HCEC 1CT (cell line): ENCODE measurements around the gene GFAP.

Experiments used
- DNase-seq: peaks from one replicate; pipeline ENCODE4 v3.0.0-alpha.2; 2017

Gene GFAP

DNA sequence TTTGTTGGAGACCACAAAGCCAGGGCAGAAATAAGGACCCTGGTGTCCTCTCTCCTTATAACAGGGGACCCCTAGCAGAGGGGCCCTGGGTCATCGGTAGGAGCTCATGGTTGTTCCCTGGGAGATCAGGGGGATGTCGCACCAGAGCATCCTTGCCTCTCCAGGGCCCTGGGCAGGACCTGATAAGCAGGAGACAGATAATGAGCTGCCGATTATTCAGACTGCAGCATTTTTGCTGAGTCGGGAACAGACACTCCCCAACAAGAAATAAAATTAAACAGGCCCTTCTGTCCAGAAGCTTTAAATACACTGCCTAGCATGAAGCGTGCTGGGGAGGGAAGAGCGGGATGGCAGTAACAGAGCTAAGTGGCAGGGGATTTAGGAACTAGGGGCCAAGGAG, 15.4 kb upstream of the GFAP start:
- DNase-seq: no peak

DNA sequence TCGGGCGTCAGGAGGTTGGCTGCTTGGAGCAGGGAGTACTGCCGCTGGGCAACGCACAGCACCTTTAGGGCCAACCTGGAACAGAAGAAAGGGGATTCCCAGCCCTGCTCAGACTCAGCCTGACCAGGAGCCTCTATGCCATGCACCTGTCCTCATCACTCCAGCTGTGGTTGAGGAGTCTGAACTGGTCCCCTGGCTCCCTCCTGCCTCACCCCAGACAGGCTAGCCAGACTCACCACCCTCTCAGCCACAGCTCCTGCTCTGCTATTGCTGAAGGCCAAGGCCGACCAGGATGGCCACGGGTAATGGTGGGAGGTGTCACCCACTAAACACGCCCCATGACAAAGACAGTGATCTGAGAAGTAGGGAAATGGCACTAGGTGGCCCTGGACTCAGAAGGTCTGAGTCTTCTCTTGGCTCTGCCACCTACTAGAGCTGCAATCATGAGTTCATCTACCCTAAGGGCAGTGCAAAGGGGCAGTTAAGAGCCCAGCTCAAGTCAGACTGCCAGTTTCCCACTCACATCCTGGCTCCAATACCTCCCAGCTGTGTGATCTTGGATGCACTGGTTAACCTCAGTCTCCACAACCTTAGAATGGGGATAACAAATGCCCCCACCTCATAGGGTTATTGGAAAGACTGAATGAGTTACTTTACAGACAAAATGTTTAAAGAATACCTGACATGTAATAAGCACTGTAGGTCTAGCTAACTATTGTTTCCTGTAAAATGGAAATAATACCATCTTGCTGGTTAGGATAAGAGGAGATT, 13.8 kb upstream of the GFAP start:
- no peak for DNase-seq

GRCh38 chr17:44928136-44928535, 12.8 kb upstream of the GFAP start:
- DNase-seq: no peak

GRCh38 chr17:44927696-44928095, 12.4 kb upstream of the GFAP start:
- no peak for DNase-seq

- no peak for DNase-seq
Observed at GRCh38 chr17:44926821-44927525, 11.7 kb upstream of the GFAP start.

GRCh38 chr17:44925731-44926697, 10.7 kb upstream of the GFAP start:
- DNase-seq: no peak

DNA sequence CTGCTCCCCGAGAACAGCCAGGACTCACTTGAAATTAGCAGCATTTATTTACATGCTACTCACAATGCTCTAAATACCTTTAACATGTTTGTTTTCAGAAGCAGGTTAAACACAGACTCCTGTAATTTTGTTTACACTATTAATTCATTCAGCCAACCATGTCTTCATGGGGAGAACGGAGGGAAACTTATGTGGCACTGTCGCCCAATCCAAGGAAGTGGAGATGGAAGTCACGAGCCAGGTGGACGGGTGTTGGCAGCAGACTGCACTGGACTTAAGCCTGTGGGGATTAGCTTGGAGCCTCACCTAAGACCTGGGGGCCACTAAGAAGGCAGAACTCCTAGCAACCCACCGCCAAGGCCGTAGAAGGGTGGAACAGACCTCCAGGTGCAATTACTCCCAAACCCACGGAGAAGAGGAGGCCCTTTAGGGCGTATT, 8.8 kb upstream of the GFAP start:
- DNase-seq: no peak

DNA sequence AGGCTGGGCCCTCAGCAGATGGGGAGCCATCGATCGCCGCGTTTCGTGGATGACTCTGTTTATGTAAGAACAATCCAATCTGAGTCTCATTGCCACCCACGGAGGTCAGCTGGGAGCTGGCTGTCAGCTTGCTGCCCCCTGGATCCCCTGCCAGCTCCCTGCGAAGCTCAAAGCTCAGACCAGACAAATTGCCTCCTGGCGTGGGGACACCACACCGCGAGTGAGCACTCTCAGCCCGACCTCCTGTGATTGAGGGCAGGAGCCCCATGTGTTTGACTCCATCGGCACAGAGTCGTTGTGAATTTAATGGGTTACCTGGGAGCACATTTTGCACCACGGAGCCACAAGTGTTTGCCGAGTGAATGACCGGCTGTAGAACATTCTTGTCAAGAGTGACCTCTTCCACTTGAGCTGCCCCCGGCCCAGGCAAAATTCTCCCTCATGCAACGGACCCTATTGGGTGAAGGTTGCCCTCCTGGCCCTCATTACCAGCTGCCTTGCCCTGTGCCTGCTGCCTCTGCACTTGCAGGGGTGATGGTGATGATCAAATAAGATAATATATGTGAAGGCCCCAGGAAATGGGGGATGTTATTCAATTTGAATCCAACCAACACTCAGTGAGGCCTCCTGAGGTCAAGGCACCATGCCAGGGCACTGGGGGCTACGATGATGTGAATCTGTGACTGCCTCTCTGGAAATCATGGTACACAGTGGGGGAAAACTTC, 7.6 kb upstream of the GFAP start:
- no peak for DNase-seq

- no peak for DNase-seq
Observed at GRCh38 chr17:44922136-44922535, 6.8 kb upstream of the GFAP start.

GRCh38 chr17:44921122-44921882, 6.0 kb upstream of the GFAP start:
- DNase-seq: no peak

DNA sequence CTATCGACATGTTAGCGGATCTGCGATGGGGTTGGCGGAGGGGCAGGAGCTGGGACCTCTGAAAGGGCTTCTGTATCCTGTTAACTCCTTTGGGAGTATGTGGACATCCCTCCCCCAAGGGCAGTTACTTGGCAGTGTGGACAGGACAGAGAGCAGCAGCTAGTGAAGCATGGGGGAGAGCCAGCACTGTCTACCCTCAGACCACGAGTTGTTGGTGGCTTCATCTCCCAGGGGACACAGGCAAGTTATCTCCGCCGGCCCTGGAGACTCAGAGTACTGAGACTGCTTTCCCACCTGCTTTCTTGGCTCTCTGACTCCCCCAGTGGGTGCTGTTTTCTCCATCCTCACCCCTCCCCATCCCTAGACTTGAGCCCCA, 5.3 kb upstream of the GFAP start:
- DNase-seq: no peak

DNA sequence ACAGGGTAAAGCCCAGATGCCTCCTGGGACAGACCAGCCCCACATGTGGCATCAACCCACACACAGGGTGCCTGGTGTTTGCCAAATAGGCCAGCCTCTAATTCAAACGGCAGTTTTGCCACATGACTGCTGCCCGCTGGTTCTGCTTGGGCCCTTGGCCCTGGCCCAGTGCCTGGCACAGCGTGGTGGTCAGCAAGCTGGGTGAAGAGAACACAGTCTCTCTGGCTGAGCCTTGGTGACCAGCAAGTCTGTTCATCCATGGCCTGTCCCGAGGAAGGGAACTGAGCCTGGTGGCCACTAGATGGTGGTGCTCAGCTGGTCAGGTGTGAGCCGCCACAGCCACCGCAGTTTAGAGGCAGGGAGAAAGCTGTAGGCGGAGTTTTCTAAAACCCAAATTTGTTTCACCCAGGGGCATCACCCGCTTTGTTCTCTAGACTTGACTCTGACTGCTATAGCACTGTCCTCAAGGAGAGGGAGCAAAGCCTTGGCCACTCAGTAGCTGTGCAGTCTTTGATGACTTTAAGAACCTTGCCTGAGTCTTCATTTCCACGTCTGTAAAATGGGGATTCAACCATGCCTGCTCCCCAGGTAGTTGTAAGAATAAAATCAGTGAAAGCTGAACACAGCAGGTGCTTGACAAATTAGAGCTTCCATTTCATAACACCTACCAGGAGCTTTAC, 4.7 kb upstream of the GFAP start:
- peak; percentile 73 for DNase-seq

GRCh38 chr17:44919411-44919810, 4.1 kb upstream of the GFAP start:
- no peak for DNase-seq

DNA sequence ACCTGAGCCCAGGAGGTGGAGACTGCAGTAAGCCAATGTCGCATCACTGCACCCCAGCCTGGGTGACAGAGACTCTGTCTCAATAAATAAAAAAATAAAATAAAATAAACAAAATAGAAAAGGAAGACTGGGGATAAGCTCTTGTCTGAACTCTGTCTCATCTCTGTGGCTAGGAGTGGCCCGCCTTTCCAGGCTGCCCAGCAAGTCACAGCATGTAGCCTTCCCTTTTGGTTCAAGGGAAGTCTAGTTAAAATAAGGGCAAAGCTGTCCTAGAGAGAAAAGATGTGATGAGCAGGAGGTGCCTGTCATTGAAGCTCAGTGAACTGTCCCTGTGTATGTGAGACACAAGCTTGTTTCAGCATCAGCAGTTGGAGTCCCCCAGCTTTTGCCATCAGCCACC, 2.7 kb upstream of the GFAP start:
- no peak for DNase-seq

DNA sequence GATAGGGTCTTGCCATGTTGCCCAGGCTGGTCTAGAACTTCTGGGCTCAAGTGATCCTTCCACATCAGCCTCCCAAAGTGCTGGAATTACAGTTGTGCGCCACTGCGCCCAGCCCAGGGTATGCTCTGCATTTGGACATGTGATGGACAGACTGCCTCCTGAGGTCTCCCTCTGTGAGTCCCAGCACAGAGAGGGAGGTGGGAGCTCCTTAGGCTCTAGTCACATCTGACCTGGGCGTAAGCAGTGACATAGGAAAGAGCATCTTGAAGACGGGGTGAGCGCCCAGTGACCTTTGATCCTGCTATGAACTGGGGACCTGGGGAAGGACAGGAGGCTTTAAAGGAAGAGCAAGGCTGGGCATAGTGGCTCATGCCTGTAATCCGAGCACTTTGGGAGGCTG, 2.2 kb upstream of the GFAP start:
- DNase-seq: no peak

DNA sequence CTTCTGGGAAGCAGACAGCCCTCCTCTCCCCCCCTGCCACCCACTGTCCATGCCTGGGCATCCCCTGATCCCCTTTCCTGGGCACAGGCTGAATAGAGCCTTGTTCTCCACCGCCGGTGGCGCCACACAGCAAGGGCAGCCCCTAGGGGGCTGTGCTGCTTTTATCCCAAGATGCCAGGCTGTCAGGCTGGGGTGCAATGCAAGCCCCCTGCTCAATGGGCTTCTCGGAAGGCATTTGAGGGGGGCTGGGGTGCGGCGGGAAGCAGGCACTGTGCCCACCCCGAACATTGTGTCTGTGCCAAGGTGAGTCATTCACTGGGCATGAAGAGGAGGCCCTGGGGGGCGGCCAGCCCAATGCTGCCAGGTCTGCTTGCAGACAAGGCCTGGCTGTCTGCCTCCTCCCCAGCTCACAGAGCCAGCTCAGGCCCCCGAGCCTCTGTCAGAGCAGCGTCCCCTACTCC, 1.5 kb upstream of the GFAP start:
- DNase-seq: no peak

DNA sequence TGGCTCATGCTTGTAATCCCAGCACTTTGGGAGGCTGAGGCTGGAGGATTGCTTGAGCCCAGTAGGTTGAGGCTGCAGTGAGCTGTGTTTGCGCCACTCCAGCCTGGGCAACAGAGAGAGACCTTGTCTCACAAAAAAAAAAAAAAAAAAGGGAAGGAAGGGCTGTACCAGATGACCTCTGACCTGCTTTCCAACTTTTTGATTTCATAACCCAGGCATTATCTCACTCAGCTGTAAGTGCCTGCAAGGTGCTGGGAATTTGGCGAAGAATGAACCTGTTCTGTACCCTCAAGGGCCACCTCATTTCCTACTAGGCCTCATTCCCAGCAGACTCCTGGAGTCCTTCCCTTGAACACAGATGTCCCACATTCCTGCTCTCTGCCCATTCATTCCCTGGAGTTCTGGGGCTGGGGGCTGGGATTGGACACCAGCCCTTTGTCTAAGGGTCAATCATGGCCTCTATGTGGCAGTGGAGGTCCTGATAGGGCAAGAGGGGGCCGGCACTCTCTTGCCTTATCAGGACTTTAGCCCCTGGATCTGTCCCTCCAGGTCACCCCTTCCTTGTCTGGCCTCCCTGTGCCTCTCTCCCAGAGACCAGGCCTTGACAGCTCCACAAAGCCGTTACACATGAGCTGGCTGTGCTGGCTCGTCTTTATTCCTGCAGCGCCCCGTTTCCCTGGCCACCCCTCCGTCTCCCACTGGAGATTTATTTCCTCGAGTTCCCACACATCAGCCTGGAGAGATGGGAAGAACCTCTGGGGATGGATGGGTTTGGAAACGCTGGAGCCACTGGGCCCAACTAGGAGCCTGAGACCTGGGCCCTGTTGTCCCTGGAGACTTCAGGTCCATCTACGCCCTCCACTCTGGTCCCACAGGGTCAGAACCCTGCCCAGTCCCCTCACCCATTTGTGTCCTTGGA, 821 bp upstream of the GFAP start:
- no peak for DNase-seq

- no peak for DNase-seq
Observed at GRCh38 chr17:44914698-44915271, 515 bp downstream of the GFAP start.

DNA sequence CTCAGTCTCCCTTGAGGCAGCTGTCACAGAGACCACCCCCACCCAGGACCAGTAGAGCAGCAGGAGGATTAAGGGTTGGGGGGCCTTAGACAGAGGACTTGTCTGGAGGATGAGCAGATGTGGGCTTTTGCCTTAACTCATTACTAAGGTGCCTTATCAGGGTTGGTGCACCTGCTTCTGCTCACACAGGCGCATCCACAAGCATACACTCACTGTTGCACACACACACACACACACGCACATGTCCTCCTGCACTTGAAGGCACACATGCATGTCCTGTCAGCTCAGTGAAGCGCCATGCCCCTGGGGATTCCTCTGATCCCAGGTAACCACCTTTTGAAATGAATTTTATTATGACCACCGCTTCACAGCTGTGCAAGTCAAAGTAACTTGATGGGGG, 1.2 kb downstream of the GFAP start:
- DNase-seq: no peak

DNA sequence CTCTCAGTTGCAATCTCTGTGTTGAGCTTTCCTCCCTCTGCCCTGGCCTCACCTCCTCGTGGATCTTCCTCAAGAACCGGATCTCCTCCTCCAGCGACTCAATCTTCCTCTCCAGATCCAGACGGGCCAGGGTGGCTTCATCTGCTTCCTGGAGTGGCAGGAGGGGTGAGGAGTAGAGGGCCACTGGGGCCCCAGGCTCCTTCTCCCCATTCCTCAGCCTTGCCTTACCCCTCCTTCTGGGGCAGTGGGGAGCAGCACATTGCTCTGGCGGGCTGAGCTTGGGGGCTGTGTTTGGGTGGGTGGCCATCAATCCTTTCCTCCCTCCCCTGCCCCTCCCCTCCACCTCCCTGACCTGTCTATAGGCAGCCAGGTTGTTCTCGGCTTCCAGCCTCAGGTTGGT, 1.6 kb downstream of the GFAP start:
- no peak for DNase-seq
